Adipocyte (in vitro differentiated cells): ENCODE measurements around the gene ITPK1.
A peak's percentile ranks its signal among the peaks of the same experiment; 100 is the strongest.

Experiments
- DNase-seq: peaks from one replicate; pipeline ENCODE4 v3.0.0-alpha.2; 2015; ENCODE audit warnings: low read depth
- H3K27me3 ChIP-seq: replicated peaks from 2 replicates; pipeline ENCODE4 v1.7.0; 2013; ENCODE audit warnings: mild to moderate bottlenecking, low read length, moderate library complexity; ENCODE audit not compliant: control insufficient read depth, insufficient read depth
- H3K36me3 ChIP-seq: 2 replicates; pipeline ENCODE4 v1.7.0; 2013; ENCODE audit warnings: low read length, mild to moderate bottlenecking, moderate library complexity; ENCODE audit not compliant: control insufficient read depth, insufficient read depth, severe bottlenecking
- H3K4me1 ChIP-seq: 2 replicates; pipeline ENCODE4 v1.7.0; 2013; ENCODE audit warnings: mild to moderate bottlenecking, low read length, moderate library complexity; ENCODE audit not compliant: control insufficient read depth, insufficient read depth
- H3K4me3 ChIP-seq: 2 replicates; pipeline ENCODE4 v1.7.0; 2013; ENCODE audit warnings: mild to moderate bottlenecking, low read length, moderate library complexity
- H3K9ac ChIP-seq: 2 replicates; pipeline ENCODE4 v1.7.0; 2013; ENCODE audit warnings: mild to moderate bottlenecking, low read length, moderate library complexity
- H3K9me3 ChIP-seq: 2 replicates; pipeline ENCODE4 v1.7.0; 2013; ENCODE audit warnings: mild to moderate bottlenecking, low read length, moderate library complexity; ENCODE audit not compliant: control insufficient read depth

Gene ITPK1

GRCh38 chr14:93126111-93126510 lies 10.4 kb upstream of the ITPK1 start:
- Histone ChIP-seq H3K4me1 (peaks cover 30% of the 10 kb centered on the region), H3K36me3 (no peaks in the 10 kb centered on the region)
- no peak for DNase-seq

GRCh38 chr14:93122826-93123225 lies 7.1 kb upstream of the ITPK1 start:
- Histone ChIP-seq H3K36me3 (no peaks in the 10 kb centered on the region), H3K27me3 (no peaks in the 10 kb centered on the region), H3K9me3 (no peaks in the 10 kb centered on the region), H3K4me3 (no peak overlapping the region), H3K9ac (no peak overlapping the region), H3K4me1 (peaks cover 12% of the 10 kb centered on the region)
- no peak for DNase-seq

More at GRCh38 chr14:93126111-93126510, 10.4 kb upstream of the ITPK1 start:
- H3K9ac ChIP-seq: no peak overlapping the region
- no peaks in the 10 kb centered on the region for H3K9me3 ChIP-seq
- H3K27me3 ChIP-seq: no peaks in the 10 kb centered on the region
- H3K4me3 ChIP-seq: no peak overlapping the region

GRCh38 chr14:93121030-93121834 lies 5.5 kb upstream of the ITPK1 start:
- DNase-seq: no peak

GRCh38 chr14:93120517-93120916 lies 4.8 kb upstream of the ITPK1 start:
- Histone ChIP-seq H3K4me1 (peaks cover 21% of the 10 kb centered on the region), H3K9me3 (no peaks in the 10 kb centered on the region), H3K36me3 (no peaks in the 10 kb centered on the region), H3K4me3 (no peak overlapping the region), H3K27me3 (no peaks in the 10 kb centered on the region), H3K9ac (no peak overlapping the region)
- no peak for DNase-seq

More at GRCh38 chr14:93121030-93121834, 5.5 kb upstream of the ITPK1 start:
- Histone ChIP-seq H3K4me1 (peaks cover 19% of the 10 kb centered on the region), H3K9me3 (no peaks in the 10 kb centered on the region), H3K4me3 (no peak overlapping the region), H3K36me3 (no peaks in the 10 kb centered on the region), H3K27me3 (no peaks in the 10 kb centered on the region), H3K9ac (no peak overlapping the region)

GRCh38 chr14:93116676-93117200 lies 1.0 kb upstream of the ITPK1 start:
- peaks cover 42% of the 10 kb centered on the region for H3K4me1 ChIP-seq
- H3K27me3 ChIP-seq: no peaks in the 10 kb centered on the region
- no peak for DNase-seq
- peak overlapping the region; percentile 84 for H3K4me3 ChIP-seq
- H3K36me3 ChIP-seq: no peaks in the 10 kb centered on the region
- H3K9me3 ChIP-seq: no peaks in the 10 kb centered on the region
- peak overlapping the region; percentile 92 for H3K9ac ChIP-seq

- peaks cover 31% of the 10 kb centered on the region for H3K4me1 ChIP-seq
- H3K27me3 ChIP-seq: no peaks in the 10 kb centered on the region
- peak; percentile 96 for DNase-seq
- peak overlapping the region; percentile 86 for H3K4me3 ChIP-seq
- peak overlapping the region; percentile 85 for H3K9ac ChIP-seq
- no peaks in the 10 kb centered on the region for H3K9me3 ChIP-seq
- H3K36me3 ChIP-seq: no peaks in the 10 kb centered on the region
These were observed 480 bp downstream of the ITPK1 start for GRCh38 chr14:93115069-93115820.

GRCh38 chr14:93114713-93115068 lies 1.0 kb downstream of the ITPK1 start:
- peak; percentile 42 for DNase-seq
- Histone ChIP-seq H3K4me1 (peaks cover 31% of the 10 kb centered on the region), H3K36me3 (no peaks in the 10 kb centered on the region), H3K4me3 (peak overlapping the region; percentile 86), H3K27me3 (no peaks in the 10 kb centered on the region), H3K9ac (peak overlapping the region; percentile 85), H3K9me3 (no peaks in the 10 kb centered on the region)

GRCh38 chr14:93114068-93114710 lies 1.5 kb downstream of the ITPK1 start:
- DNase-seq: peak; percentile 23
- Histone ChIP-seq H3K36me3 (no peaks in the 10 kb centered on the region), H3K9ac (peak overlapping the region; percentile 85), H3K9me3 (no peaks in the 10 kb centered on the region), H3K4me3 (peak overlapping the region; percentile 86), H3K27me3 (no peaks in the 10 kb centered on the region), H3K4me1 (peaks cover 31% of the 10 kb centered on the region)

- peak overlapping the region; percentile 86 for H3K4me3 ChIP-seq
- no peaks in the 10 kb centered on the region for H3K27me3 ChIP-seq
- peak overlapping the region; percentile 85 for H3K9ac ChIP-seq
- H3K36me3 ChIP-seq: no peaks in the 10 kb centered on the region
- DNase-seq: no peak
- H3K4me1 ChIP-seq: peaks cover 31% of the 10 kb centered on the region
- H3K9me3 ChIP-seq: no peaks in the 10 kb centered on the region
These were observed 2.1 kb downstream of the ITPK1 start for GRCh38 chr14:93113678-93114067.

GRCh38 chr14:93112891-93113677 lies 2.6 kb downstream of the ITPK1 start:
- Histone ChIP-seq H3K4me3 (peak overlapping the region; percentile 86), H3K9ac (peak overlapping the region; percentile 85), H3K36me3 (no peaks in the 10 kb centered on the region), H3K27me3 (no peaks in the 10 kb centered on the region), H3K4me1 (peaks cover 31% of the 10 kb centered on the region), H3K9me3 (no peaks in the 10 kb centered on the region)
- peak; percentile 96 for DNase-seq
